ENCODE results near the gene MGME1. TPM values are rescaled to one million over a fixed set of nuclear protein-coding genes. Genes with fewer than 3 reads are reported as not detected.

Gene MGME1
- total and polyA plus RNA-seq, 2 of the 13 experiments (the other 11 are each of a cell fraction or from before 2014, with no cell fraction given): 36.7 to 66.6 TPM

DNA sequence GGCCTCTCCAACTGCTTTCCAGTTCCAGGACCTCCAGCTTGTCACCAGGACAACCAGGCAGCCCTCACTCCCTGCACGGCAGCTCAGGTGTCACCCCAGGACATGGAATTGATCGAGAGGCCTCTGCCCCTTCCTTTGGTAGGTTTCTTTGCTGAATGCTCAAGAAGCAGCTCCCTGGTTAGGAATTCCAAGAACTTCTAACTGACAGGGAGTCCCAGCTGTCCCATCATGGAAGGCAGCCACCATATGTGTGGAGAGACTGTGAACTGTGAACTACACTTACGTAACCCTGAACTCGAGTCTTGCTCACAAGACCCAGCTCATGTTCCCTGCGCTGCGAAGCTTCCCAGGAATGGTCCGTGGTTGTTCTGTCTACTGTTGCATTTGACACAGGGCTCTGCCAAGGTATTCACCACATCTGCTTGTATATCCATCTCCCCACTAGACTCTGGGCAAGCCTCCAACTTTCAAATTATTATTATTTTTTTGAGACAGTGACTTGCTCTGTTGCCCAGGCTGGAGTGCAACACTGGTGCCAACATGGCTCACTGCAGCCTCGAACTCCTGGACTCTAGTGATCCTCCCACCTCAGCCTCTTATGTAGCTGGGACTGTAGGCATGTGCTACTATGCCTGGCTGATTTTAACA, 35.7 kb downstream of the MGME1 start (continued):
- TF ChIP-seq, protein P1, sequence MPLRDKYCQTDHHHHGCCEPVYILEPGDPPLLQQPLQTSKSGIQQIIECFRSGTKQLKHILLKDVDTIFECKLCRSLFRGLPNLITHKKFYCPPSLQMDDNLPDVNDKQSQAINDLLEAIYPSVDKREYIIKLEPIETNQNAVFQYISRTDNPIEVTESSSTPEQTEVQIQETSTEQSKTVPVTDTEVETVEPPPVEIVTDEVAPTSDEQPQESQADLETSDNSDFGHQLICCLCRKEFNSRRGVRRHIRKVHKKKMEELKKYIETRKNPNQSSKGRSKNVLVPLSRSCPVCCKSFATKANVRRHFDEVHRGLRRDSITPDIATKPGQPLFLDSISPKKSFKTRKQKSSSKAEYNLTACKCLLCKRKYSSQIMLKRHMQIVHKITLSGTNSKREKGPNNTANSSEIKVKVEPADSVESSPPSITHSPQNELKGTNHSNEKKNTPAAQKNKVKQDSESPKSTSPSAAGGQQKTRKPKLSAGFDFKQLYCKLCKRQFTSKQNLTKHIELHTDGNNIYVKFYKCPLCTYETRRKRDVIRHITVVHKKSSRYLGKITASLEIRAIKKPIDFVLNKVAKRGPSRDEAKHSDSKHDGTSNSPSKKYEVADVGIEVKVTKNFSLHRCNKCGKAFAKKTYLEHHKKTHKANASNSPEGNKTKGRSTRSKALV (CRISPR knock-in tag; IDR thresholded peaks at IDR 0.05): no peak

DNA sequence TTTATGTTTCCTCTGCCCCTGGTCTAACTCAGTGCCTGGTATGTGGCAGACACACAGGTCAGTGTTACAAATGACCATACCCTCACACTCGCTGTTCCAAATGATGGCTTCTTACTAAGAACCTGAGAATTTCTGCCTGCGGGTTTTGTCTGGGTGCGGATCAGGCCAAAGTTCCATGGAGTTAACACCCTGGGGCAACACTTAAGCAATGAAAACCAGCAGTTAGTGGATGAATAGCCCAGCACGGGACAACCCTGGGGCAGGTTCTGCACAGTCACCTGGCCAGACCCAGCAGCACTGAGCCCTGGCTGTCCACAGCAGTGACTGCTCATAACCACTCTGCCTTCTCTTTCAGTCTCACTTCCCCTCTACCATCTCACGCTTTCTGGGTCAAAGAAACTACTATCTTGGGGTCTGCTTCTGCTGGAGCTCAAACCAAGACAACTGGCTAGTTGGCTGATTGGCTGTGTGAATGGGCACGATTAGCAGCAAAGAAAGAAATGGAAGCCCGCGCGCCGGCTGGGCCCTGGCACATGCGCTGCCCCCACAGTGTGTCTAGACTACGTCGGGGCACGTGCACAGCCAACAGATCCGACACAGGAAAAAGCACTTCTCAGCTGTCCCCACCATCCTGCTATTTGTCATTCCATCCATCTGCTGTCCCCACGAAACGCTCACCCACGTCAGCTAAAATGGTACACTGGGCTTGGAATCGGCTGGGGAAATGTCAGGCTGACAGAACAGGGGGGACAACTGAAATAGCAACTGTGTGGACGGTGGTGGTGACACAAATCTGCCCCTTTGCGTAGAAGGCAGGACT, 36.6 kb downstream of the MGME1 start:
- BruUV-seq (replicated peaks): no TSS peak
- DNase-seq (ENCODE audit: low spot score) (no peak), ATAC-seq (peak; percentile 43), FAIRE-seq (no peak)
- Histone ChIP-seq H3K27ac (ENCODE audit: extremely low read length, insufficient read depth, low read length) (no peak overlapping the region), H3K79me2 (ENCODE audit: insufficient read depth, low read length) (no peaks in the 10 kb centered on the region), H3K4me2 (ENCODE audit: low read depth, low read length) (peak overlapping the region; percentile 65), H3K9ac (ENCODE audit: insufficient read depth, low read depth, low read length) (peak overlapping the region; percentile 12; the same call in 1 of the 2 replicates), H3K36me3 (replicated peaks in 1 of 2; ENCODE audit: control insufficient read depth in 1 of 2, insufficient read depth in 2 of 2, low read length in 2 of 2) (no peaks in the 10 kb centered on the region), H3K4me1 (ENCODE audit: insufficient read depth, low read length) (peaks cover 73% of the 10 kb centered on the region), H3K9me3 (ENCODE audit: low read length) (no peaks in the 10 kb centered on the region), H3K27me3 (ENCODE audit: control insufficient read depth in 1 of 2, insufficient read depth in 2 of 2, low read length in 2 of 2) (peaks cover 7 to 41% of the 10 kb centered on the region in 2 experiments; a peak in 4 of 5 replicates), H3K4me3 (replicated peaks in 1 of 3; ENCODE audit: insufficient read depth in 1 of 3, low read depth in 2 of 3, low read length in 3 of 3) (peak overlapping the region in 1 of 3 experiments; percentile 44; a peak in 2 of 6 replicates), H4K20me1 (ENCODE audit: insufficient read depth, low read length) (no peaks in the 10 kb centered on the region), H2AFZ (ENCODE audit: low read length) (peak overlapping the region; percentile 12)
- ChIA-PET POLR2A (interaction anchor here (1.1 to 2.7 kb wide), 4 partner anchors 7 to 39 kb away, joined by 3 to 7 read pairs (median 5); no protein-coding TSS in a partner anchor), CTCF (ENCODE audit: low intra/inter-chr PET ratio, low total read pairs) (no interaction called here)
- intact Hi-C loops (cut with micrococcal nuclease; ENCODE audit: unreplicated experiment) (loop anchor here (5.0 to 10.0 kb wide), 2 partner anchors 129 to 272 kb away; partner anchors contain the start of genes KAT14 and PET117), in situ Hi-C loops (cut with HindIII; ENCODE audit: extremely low pct_ligation_motif_present, low pct_unique_long_range_greater_than_20kb) (no loop called here)
- 49% methylated on average over 21 of the region's 21 CpGs for WGBS (ENCODE audit: low lambda C conversion rate)
- TF ChIP-seq, protein P2, sequence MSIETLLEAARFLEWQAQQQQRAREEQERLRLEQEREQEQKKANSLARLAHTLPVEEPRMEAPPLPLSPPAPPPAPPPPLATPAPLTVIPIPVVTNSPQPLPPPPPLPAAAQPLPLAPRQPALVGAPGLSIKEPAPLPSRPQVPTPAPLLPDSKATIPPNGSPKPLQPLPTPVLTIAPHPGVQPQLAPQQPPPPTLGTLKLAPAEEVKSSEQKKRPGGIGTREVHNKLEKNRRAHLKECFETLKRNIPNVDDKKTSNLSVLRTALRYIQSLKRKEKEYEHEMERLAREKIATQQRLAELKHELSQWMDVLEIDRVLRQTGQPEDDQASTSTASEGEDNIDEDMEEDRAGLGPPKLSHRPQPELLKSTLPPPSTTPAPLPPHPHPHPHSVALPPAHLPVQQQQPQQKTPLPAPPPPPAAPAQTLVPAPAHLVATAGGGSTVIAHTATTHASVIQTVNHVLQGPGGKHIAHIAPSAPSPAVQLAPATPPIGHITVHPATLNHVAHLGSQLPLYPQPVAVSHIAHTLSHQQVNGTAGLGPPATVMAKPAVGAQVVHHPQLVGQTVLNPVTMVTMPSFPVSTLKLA (IDR thresholded peaks at IDR 0.05): peak; percentile 6; the same call in 1 of the 2 replicates
- TF ChIP-seq KDM1A (CRISPR knock-in tag; IDR thresholded peaks at IDR 0.05) (no peak), CBX2 (IDR thresholded peaks at IDR 0.05; ENCODE audit: low read depth, low read length) (no peak), CBX2 (CRISPR knock-in tag; IDR thresholded peaks at IDR 0.05; ENCODE audit: low read depth) (0 out of 2 replicates have a peak, but pooled peaks have one; percentile 41), HIVEP1 (CRISPR knock-in tag; IDR thresholded peaks at IDR 0.05) (peak; percentile 43; the same call in 1 of the 2 replicates), YEATS4 (CRISPR knock-in tag; IDR thresholded peaks at IDR 0.05; ENCODE audit: borderline replicate concordance) (0 out of 2 replicates have a peak, but pooled peaks have one; percentile 43), ZNF501 (CRISPR knock-in tag; IDR thresholded peaks at IDR 0.05) (peak; percentile 66), TEAD3 (CRISPR knock-in tag; optimal IDR thresholded peaks at IDR 0.05; ENCODE audit: borderline replicate concordance) (peak; percentile 73), SSRP1 (CRISPR knock-in tag; IDR thresholded peaks at IDR 0.05) (0 out of 2 replicates have a peak, but pooled peaks have one; percentile 64), JUND (CRISPR knock-in tag; IDR thresholded peaks at IDR 0.05) (peak; percentile 63; the same call in 1 of the 2 replicates)
- TF ChIP-seq, protein P3, sequence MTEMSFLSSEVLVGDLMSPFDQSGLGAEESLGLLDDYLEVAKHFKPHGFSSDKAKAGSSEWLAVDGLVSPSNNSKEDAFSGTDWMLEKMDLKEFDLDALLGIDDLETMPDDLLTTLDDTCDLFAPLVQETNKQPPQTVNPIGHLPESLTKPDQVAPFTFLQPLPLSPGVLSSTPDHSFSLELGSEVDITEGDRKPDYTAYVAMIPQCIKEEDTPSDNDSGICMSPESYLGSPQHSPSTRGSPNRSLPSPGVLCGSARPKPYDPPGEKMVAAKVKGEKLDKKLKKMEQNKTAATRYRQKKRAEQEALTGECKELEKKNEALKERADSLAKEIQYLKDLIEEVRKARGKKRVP (CRISPR knock-in tag; IDR thresholded peaks at IDR 0.05): 0 out of 4 replicates have a peak, but pooled peaks of 1 of the 2 experiments have one; percentile 31
- TF ChIP-seq, protein P4, sequence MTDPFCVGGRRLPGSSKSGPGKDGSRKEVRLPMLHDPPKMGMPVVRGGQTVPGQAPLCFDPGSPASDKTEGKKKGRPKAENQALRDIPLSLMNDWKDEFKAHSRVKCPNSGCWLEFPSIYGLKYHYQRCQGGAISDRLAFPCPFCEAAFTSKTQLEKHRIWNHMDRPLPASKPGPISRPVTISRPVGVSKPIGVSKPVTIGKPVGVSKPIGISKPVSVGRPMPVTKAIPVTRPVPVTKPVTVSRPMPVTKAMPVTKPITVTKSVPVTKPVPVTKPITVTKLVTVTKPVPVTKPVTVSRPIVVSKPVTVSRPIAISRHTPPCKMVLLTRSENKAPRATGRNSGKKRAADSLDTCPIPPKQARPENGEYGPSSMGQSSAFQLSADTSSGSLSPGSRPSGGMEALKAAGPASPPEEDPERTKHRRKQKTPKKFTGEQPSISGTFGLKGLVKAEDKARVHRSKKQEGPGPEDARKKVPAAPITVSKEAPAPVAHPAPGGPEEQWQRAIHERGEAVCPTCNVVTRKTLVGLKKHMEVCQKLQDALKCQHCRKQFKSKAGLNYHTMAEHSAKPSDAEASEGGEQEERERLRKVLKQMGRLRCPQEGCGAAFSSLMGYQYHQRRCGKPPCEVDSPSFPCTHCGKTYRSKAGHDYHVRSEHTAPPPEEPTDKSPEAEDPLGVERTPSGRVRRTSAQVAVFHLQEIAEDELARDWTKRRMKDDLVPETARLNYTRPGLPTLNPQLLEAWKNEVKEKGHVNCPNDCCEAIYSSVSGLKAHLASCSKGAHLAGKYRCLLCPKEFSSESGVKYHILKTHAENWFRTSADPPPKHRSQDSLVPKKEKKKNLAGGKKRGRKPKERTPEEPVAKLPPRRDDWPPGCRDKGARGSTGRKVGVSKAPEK (CRISPR knock-in tag; IDR thresholded peaks at IDR 0.05; ENCODE audit: borderline replicate concordance): peak; percentile 94; the same call in 1 of the 2 replicates

Data from HepG2 (cell line).